ENCODE measurements around the gene CAPG.
"Not testable (repeated sequence)": the region's sequence is repeated elsewhere in the genome, so short reads cannot be mapped to it uniquely, and the experiment has no call there.

The CAPG gene

GRCh38 chr2:85398426-85399182 lies 11.6 kb downstream of the CAPG start:
- no peak for DNase-seq (ENCODE audit: low read depth in 2 of 2)

- no peak for DNase-seq (ENCODE audit: low read depth in 2 of 2)
Observed at GRCh38 chr2:85397925-85398331, 12.2 kb downstream of the CAPG start.

GRCh38 chr2:85396531-85397470 lies 13.4 kb downstream of the CAPG start:
- DNase-seq (ENCODE audit: low read depth in 2 of 2) = no peak

- no peak for DNase-seq (ENCODE audit: low read depth in 2 of 2)
Observed at GRCh38 chr2:85395912-85396475, 14.2 kb downstream of the CAPG start.

GRCh38 chr2:85394976-85395375 lies 15.2 kb downstream of the CAPG start:
- DNase-seq (ENCODE audit: low read depth in 2 of 2) = no peak

GRCh38 chr2:85394261-85394681 lies 15.9 kb downstream of the CAPG start:
- no peak for DNase-seq (ENCODE audit: low read depth in 2 of 2)

- no peak for DNase-seq (ENCODE audit: low read depth in 2 of 2)
Observed at GRCh38 chr2:85393836-85394235, 16.3 kb downstream of the CAPG start.

GRCh38 chr2:85390941-85391669 lies 19.1 kb downstream of the CAPG start:
- peak; percentile 50 to 71 for DNase-seq (ENCODE audit: low read depth in 2 of 2)

GRCh38 chr2:85388878-85389538 lies 21.2 kb downstream of the CAPG start:
- DNase-seq (ENCODE audit: low read depth in 2 of 2) = no peak

GRCh38 chr2:85387754-85388153 lies 22.4 kb downstream of the CAPG start:
- DNase-seq (ENCODE audit: low read depth in 2 of 2) = no peak

GRCh38 chr2:85385746-85386145 lies 24.4 kb downstream of the CAPG start:
- DNase-seq (ENCODE audit: low read depth in 2 of 2) = no peak

GRCh38 chr2:85383850-85384249 lies 26.3 kb downstream of the CAPG start:
- no peak for DNase-seq (ENCODE audit: low read depth in 2 of 2)

- not testable (repeated sequence) for DNase-seq (ENCODE audit: low read depth in 2 of 2)
Observed at GRCh38 chr2:85383151-85383550, 27.0 kb downstream of the CAPG start.

- no peak for DNase-seq (ENCODE audit: low read depth in 2 of 2)
Observed at GRCh38 chr2:85380048-85380447, 30.1 kb downstream of the CAPG start.

- no peak for DNase-seq (ENCODE audit: low read depth in 2 of 2)
Observed at GRCh38 chr2:85378257-85378656, 31.9 kb downstream of the CAPG start.

- DNase-seq (ENCODE audit: low read depth in 2 of 2) = no peak
Observed at GRCh38 chr2:85377083-85377482, 33.1 kb downstream of the CAPG start.

- no peak for DNase-seq (ENCODE audit: low read depth in 2 of 2)
Observed at GRCh38 chr2:85376291-85377065, 33.7 kb downstream of the CAPG start.

GRCh38 chr2:85371045-85371444 lies 39.1 kb downstream of the CAPG start:
- DNase-seq (ENCODE audit: low read depth in 2 of 2) = no peak

- no peak for DNase-seq (ENCODE audit: low read depth in 2 of 2)
Observed at GRCh38 chr2:85369500-85369899, 40.7 kb downstream of the CAPG start.

- DNase-seq (ENCODE audit: low read depth in 2 of 2) = no peak
Observed at GRCh38 chr2:85368921-85369320, 41.2 kb downstream of the CAPG start.

Data from stimulated activated CD4-positive, alpha-beta T cell treated with anti-CD3 and anti-CD28 coated beads, Interleukin-4, amount 100 ng/mL, for 48 hours (primary cell).